Islet of Langerhans (tissue), 1 donor: ENCODE data around the gene CD52.
"Not testable (repeated sequence)": the region's sequence is repeated elsewhere in the genome, so short reads cannot be mapped to it uniquely, and the experiment has no call there.

ENCODE experiments used
- FAIRE-seq: peaks from one replicate; lab custom pipeline; 2011; peaks lifted over from hg19 to GRCh38; lab: Jason Lieb, UNC

Gene CD52

GRCh38 chr1:26284597-26285347, 33.0 kb upstream of the CD52 start:
- no peak for FAIRE-seq

DNA sequence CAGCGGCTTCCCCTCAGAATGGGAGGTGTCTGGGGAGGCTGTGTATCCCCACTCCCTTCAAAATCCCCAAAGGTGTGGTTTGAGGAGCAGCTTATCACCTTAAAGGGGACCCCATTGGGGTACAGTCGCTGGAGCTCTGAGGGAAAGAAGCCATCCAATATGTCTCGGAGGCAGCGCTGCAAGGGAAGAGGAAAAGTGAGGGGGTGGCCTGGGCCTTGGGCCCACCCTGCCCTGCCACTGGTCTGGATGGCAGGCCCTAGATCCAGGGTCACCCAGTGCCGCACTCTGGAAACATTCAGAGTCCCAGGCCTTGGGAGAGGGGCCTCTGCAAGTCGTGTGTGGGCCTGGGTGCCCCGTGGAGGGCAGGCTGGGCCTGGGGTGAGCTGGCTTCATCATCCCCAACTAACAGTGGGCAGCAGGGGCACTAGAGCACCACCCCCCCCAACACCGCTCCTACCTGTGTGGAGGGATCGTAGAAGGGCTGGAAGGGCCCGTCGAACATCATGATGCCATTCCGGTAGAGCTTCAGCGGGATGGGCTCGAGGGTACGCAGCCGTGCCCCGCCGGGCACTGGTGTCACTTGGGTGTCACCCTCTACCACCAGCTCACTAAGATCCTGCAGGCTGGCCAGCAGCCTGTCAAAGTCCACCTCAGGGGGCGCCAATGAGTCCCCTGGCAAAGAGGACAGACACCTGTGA, 32.2 kb upstream of the CD52 start:
- no peak for FAIRE-seq

GRCh38 chr1:26286064-26286416, 31.7 kb upstream of the CD52 start:
- no peak for FAIRE-seq

GRCh38 chr1:26287033-26287711, 30.6 kb upstream of the CD52 start:
- FAIRE-seq, result no peak

GRCh38 chr1:26287811-26288210, 29.9 kb upstream of the CD52 start:
- no peak for FAIRE-seq

- no peak for FAIRE-seq
These were observed 29.3 kb upstream of the CD52 start for GRCh38 chr1:26288311-26288941.

GRCh38 chr1:26289158-26290059, 28.3 kb upstream of the CD52 start:
- FAIRE-seq, result no peak

DNA sequence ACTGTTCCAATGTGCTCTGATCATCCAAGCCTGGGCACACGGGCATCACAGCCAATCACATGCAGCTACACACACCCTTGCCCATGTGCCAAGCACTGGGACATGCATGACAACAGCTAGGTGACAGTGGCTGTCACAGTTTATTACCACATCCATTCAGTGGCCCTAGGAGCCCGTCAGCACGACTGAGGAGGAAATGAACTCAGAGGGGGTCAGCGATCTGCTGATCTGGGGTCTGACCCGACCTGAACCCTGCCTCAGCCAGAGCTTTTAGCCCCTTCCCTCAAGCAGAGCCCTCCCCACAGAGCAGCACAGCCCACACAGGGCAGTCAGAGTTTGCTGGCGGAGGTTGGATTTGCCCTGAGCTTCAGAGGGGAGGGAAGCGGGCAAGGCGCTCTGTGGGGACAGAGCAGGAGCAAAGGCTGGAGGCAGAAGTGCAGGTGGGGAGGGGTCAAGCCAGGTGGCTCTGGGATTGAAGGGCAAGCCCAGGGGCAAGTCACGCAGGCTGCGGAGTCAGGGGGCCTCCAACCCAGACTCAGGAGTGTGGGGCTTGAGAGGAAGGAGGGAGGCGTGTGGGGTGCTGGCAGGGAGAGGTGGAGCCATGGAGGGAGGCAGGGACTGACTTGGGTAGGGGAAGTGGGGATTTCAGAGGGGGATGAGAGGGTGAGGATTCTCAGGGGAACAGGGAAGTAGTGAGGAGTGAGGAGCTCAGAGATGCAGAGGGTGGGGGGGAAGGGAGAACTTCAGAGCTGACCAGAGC, 27.5 kb upstream of the CD52 start:
- FAIRE-seq, result no peak

DNA sequence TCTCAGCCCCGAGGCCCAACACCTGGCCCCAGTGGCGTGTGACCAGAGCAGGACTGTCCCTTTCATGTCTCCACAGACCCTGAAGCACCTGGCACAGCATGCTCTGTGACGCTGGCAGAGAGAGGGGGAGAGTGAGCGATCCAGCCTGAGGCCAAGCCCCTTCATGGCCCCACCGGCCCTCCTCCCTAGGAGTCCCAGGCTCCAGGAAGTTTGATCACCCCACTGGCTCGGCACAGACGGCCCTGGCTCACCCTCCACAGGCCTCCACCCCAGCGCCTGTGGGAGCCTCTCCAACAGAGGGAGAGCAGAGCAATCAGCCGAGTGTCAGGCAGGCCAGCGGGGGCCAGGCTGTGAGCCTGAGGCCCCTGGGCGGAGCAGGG, 26.9 kb upstream of the CD52 start:
- no peak for FAIRE-seq

DNA sequence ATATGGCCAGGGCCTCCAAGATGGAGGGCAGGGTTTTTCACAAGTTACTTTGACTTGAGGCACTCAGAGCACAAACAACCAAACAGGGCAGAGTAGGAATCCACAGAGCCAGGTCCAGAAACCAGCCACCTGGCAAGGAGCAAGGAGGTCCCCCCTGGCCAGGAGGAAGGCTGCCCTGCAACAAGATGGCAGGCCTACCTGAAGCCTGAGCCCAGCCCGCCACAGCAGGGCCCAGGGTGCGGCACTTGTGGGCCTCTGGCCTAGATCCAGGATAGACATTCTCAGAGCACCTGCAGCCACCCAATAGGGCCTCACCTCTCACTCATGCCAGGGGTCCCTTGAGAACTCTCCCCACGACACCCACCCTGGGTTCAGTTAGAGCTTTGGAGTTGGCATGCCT, 26.3 kb upstream of the CD52 start:
- no peak for FAIRE-seq

GRCh38 chr1:26291939-26292338, 25.8 kb upstream of the CD52 start:
- no peak for FAIRE-seq

DNA sequence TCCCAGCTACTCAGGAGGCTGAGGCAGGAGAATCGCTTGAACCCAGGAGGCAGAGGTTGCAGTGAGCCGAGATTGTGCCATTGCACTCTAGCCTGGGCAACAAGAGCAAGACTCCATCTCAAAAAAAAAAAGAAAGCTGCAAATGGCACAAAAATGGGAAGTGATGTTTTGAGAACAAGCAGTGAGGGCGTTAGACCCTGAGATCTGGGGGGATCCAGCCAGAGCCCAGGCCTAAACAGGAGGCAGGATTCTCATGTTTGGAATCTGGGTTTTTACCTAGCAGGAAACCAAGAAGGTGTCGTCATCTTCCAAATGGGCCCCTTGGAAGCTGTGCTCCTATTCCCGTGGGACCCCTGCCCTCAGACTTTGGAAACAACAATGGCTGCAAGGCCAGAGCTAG, 25.0 kb upstream of the CD52 start:
- not testable (repeated sequence) for FAIRE-seq

DNA sequence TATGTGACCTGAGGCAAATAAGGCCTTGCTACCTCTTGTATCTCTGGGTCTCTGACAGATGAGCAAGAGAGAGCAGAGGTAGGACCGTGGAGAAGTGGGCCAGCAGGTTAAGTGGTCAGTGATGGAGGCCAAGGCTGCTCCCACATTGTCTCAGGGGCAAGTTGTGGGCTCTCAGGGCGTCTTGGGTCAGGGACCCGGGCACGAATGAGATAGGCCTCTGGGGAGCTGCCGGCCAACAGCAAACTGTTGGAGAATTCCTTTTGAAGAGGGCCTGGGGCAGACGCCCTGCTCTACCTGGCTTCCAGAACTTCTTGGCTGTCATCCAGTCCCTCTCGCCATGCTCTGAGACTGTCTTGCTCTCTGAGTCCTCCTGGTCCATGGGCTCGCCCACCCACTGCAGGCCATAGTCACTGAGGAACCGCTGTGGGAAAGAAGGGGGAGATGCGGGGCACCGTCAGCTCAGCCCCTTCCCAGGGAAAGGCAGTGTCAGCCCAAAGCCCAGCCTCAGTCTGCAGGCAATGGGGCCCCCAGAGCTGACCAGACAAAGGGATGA, 23.8 kb upstream of the CD52 start:
- no peak for FAIRE-seq

GRCh38 chr1:26295194-26296138, 22.3 kb upstream of the CD52 start:
- no peak for FAIRE-seq

DNA sequence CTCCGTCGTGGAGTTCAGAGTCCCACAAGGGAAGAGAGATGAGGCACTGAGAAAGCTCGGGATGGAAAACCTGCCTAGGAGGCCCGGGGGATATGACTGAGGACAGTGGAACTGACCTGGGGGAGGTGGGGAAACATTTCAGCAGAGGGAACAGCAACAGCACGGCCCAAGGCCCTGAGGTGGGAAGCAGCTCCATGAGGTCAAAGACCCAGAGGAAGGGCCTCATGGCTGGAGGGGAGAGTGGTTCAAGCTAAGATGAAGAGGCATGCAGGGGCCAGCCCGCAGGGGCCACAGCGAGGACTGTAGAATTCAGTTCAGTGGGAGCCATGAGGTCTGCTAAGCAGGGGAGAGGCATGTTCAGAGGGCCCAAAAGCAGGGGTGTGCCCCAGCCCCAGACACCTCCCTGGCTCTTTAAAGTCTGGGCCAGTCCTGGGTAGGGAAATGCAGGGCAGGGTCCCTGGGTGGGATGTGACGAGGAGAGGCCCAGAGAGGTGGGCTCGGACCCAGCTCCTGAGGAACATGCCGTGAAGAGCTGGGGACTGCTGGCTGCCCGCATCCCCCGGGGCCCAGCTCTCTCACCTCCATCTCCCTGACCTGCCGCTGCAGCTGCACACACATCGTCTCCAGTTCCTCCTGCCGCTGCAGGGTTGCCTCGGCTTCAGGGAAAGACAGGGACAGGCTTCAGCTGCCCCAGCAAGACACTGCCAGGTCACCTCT, 21.3 kb upstream of the CD52 start:
- FAIRE-seq, result no peak

- FAIRE-seq, result no peak
These were observed 20.5 kb upstream of the CD52 start for GRCh38 chr1:26297057-26297790.

GRCh38 chr1:26297791-26298124, 20.0 kb upstream of the CD52 start:
- no peak for FAIRE-seq

GRCh38 chr1:26300578-26301275, 17.0 kb upstream of the CD52 start:
- FAIRE-seq, result no peak
